Esophagus squamous epithelium (tissue), 4 donors: ENCODE measurements around the gene RNF175.

Source experiments
- POLR2A ChIP-seq, 4 donors: fragments of 450-650 bp; IDR thresholded peaks; one replicate each; pipeline ENCODE4 v1.6.1; 2017; ENCODE audit warnings: antibody characterized with exemption in 4 of 4, mild to moderate bottlenecking in 4 of 4, moderate library complexity in 3 of 4
- TF ChIP-seq, protein P1 (sequence below), 6 experiments: fragments of 450-650 bp in 4 of 6; fragments of 200-600 bp in 2 of 6; sonication (generic) in 2 of 6; IDR thresholded peaks; one replicate each; pipeline ENCODE4 v1.5.1; 2016 to 2019; ENCODE audit warnings: antibody characterized with exemption in 6 of 6, mild to moderate bottlenecking in 4 of 6, moderate library complexity in 4 of 6

GRCh38 chr4:153787575-153787974 is 27.8 kb upstream of the RNF175 start:
- TF ChIP-seq, protein P1, sequence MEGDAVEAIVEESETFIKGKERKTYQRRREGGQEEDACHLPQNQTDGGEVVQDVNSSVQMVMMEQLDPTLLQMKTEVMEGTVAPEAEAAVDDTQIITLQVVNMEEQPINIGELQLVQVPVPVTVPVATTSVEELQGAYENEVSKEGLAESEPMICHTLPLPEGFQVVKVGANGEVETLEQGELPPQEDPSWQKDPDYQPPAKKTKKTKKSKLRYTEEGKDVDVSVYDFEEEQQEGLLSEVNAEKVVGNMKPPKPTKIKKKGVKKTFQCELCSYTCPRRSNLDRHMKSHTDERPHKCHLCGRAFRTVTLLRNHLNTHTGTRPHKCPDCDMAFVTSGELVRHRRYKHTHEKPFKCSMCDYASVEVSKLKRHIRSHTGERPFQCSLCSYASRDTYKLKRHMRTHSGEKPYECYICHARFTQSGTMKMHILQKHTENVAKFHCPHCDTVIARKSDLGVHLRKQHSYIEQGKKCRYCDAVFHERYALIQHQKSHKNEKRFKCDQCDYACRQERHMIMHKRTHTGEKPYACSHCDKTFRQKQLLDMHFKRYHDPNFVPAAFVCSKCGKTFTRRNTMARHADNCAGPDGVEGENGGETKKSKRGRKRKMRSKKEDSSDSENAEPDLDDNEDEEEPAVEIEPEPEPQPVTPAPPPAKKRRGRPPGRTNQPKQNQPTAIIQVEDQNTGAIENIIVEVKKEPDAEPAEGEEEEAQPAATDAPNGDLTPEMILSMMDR (IDR thresholded peaks at IDR 0.05), result no peak
- TF ChIP-seq POLR2A (IDR thresholded peaks at IDR 0.05), result no peak
